Mesenteric fat pad (tissue), 1 donor: ENCODE measurements around the gene KLHDC3. TPM values are rescaled to one million over a fixed set of nuclear protein-coding genes. Genes with fewer than 3 reads are reported as not detected.
A peak's percentile ranks its signal among the peaks of the same experiment; 100 is the strongest.

Source experiments
- DNase-seq: peaks from one replicate; pipeline ENCODE4 v3.0.0-alpha.2; 2020; ENCODE audit warnings: low spot score
- total RNA-seq: library from RNA; stranded (reverse); fragmentation: NEBNext Ultra II Directional; extraction: Animal tissue kit (Norgen Biotek cat#: 25700); gene quantifications from one replicate; pipeline ENCODE4 v1.2.1, GENCODE V29; 2021
- donor health status: DM: yes; HTN: yes; CAD: no.

Gene KLHDC3
- total RNA-seq, 1 donor from 2014 or later: 71.6 TPM

GRCh38 chr6:43053545-43054205 lies 39.6 kb downstream of the KLHDC3 start, which contains the start of gene CUL7:
Gene CUL7 (minus strand): TSS chr6:43053851. CDS start chr6:43052788, 1,063 bp downstream.
- DNase-seq: peak; percentile 97

- DNase-seq: no peak
Observed at GRCh38 chr6:43054206-43054943, 40.3 kb downstream of the KLHDC3 start.

- no peak for DNase-seq
Observed at GRCh38 chr6:43055966-43056365, 41.9 kb downstream of the KLHDC3 start.

- DNase-seq: no peak
Observed at GRCh38 chr6:43058531-43058930, 44.5 kb downstream of the KLHDC3 start.

GRCh38 chr6:43059168-43060033 lies 45.4 kb downstream of the KLHDC3 start, which contains the start of the genes KLC4 and MRPL2:
Gene KLC4 (plus strand): TSS chr6:43059631. CDS start chr6:43061336, 1,705 bp downstream.
Gene MRPL2 (minus strand): TSS chr6:43059434. CDS start chr6:43059381, 53 bp downstream.
- DNase-seq: peak; percentile 98

- DNase-seq: no peak
Observed at GRCh38 chr6:43060034-43060754, 46.1 kb downstream of the KLHDC3 start.

GRCh38 chr6:43060755-43061633 lies 46.9 kb downstream of the KLHDC3 start:
- no peak for DNase-seq

- no peak for DNase-seq
Observed at GRCh38 chr6:43061861-43062260, 47.8 kb downstream of the KLHDC3 start.

GRCh38 chr6:43062818-43063217 lies 48.8 kb downstream of the KLHDC3 start:
- no peak for DNase-seq

GRCh38 chr6:43070028-43070632 lies 56.1 kb downstream of the KLHDC3 start:
- no peak for DNase-seq

Other genes with a start within 250 kb of the KLHDC3 start
- gene BICRAL, start 232.2 kb upstream of the KLHDC3 start, total RNA-seq: 12.5 TPM
- 82.2 TPM for gene RPL7L1, start 134.6 kb upstream of the KLHDC3 start, total RNA-seq
- not detected for gene PTCRA, start 98.2 kb upstream of the KLHDC3 start, total RNA-seq
- gene CNPY3, start 84.8 kb upstream of the KLHDC3 start, total RNA-seq: 27.4 TPM
- gene GNMT, start 53.5 kb upstream of the KLHDC3 start, total RNA-seq: 0.61 TPM
- 13.4 TPM for gene PEX6, start 35.1 kb upstream of the KLHDC3 start, total RNA-seq
- 27.8 TPM for gene PPP2R5D, start 29.7 kb upstream of the KLHDC3 start, total RNA-seq
- gene MEA1, start 303 bp upstream of the KLHDC3 start, total RNA-seq: 46.1 TPM
- 51.9 TPM for gene RRP36, start 7.4 kb downstream of the KLHDC3 start, total RNA-seq
- 13.7 TPM for gene CUL7, start 39.6 kb downstream of the KLHDC3 start, total RNA-seq
- gene MRPL2, start 45.2 kb downstream of the KLHDC3 start, total RNA-seq: 59.3 TPM
- 18.1 TPM for gene KLC4, start 45.4 kb downstream of the KLHDC3 start, total RNA-seq
- gene PTK7, start 62.1 kb downstream of the KLHDC3 start, total RNA-seq: 13.6 TPM
- 34.2 TPM for gene SRF, start 157.0 kb downstream of the KLHDC3 start, total RNA-seq
- gene CUL9, start 167.9 kb downstream of the KLHDC3 start, total RNA-seq: 26.6 TPM
- gene DNPH1, start 215.2 kb downstream of the KLHDC3 start, total RNA-seq: 36.5 TPM
- 0.06 TPM for gene TTBK1, start 229.2 kb downstream of the KLHDC3 start, total RNA-seq